Astrocyte (in vitro differentiated cells and primary cell): ENCODE measurements around the gene MYRIP. TPM values are rescaled to one million over a fixed set of nuclear protein-coding genes. Genes with fewer than 3 reads are reported as not detected.
A peak's percentile ranks its signal among the peaks of the same experiment; 100 is the strongest.

ENCODE experiments used
- DNase-seq: peaks from one replicate; pipeline ENCODE4 v3.0.0-alpha.2; 2010; ENCODE audit warnings: low read depth
- FAIRE-seq: peaks from 2 replicates; lab custom pipeline; 2011; peaks lifted over from hg19 to GRCh38; lab: Jason Lieb, UNC
- H2AFZ ChIP-seq: 2 replicates; pipeline ENCODE4 v1.6.0; 2012; ENCODE audit warnings: low read depth, low read length, inconsistent platforms
- H3K27ac ChIP-seq: 2 replicates; pipeline ENCODE4 v1.5.1; 2011; ENCODE audit warnings: low read depth, low read length, inconsistent platforms
- H3K27me3 ChIP-seq: 2 replicates; pipeline ENCODE4 v1.6.0; 2011; ENCODE audit warnings: low read length, inconsistent platforms; ENCODE audit not compliant: insufficient read depth
- H3K36me3 ChIP-seq: 2 replicates; pipeline ENCODE4 v1.5.1; 2011; ENCODE audit warnings: low read length, inconsistent platforms; ENCODE audit not compliant: insufficient read depth
- H3K4me1 ChIP-seq: 2 replicates; pipeline ENCODE4 v1.5.1; 2011; ENCODE audit warnings: low read length, inconsistent platforms; ENCODE audit not compliant: insufficient read depth
- H3K4me2 ChIP-seq: 2 replicates; pipeline ENCODE4 v1.6.0; 2012; ENCODE audit warnings: low read length, inconsistent platforms
- H3K4me3 ChIP-seq: 2 replicates; pipeline ENCODE4 v1.5.1; 2011; ENCODE audit warnings: low read depth, mild to moderate bottlenecking, low read length, inconsistent platforms; ENCODE audit not compliant: insufficient read depth
- H3K79me2 ChIP-seq: 2 replicates; pipeline ENCODE4 v1.6.0; 2012; ENCODE audit warnings: mild to moderate bottlenecking, low read length, inconsistent platforms; ENCODE audit not compliant: insufficient read depth
- H3K9ac ChIP-seq: 2 replicates; pipeline ENCODE4 v1.6.0; 2012; ENCODE audit warnings: mild to moderate bottlenecking, low read length, inconsistent platforms
- H3K9me3 ChIP-seq: 2 replicates; pipeline ENCODE4 v1.5.1; 2012; ENCODE audit warnings: low read depth, mild to moderate bottlenecking, low read length, inconsistent platforms; ENCODE audit not compliant: insufficient read depth
- H4K20me1 ChIP-seq: 2 replicates; pipeline ENCODE4 v1.6.0; 2012; ENCODE audit warnings: low read length, inconsistent platforms; ENCODE audit not compliant: insufficient read depth
- H3K27ac Mint-ChIP-seq: one replicate; pipeline ENCODE4 v1.8.0; 2021; ENCODE audit warnings: mild to moderate bottlenecking, mixed read lengths; ENCODE audit not compliant: unreplicated experiment
- H3K27me3 Mint-ChIP-seq: one replicate; pipeline ENCODE4 v1.8.0; 2021; ENCODE audit warnings: low read depth, mixed read lengths; ENCODE audit not compliant: unreplicated experiment
- H3K36me3 Mint-ChIP-seq: one replicate; pipeline ENCODE4 v1.8.0; 2021; ENCODE audit warnings: low read depth, mixed read lengths; ENCODE audit not compliant: unreplicated experiment
- H3K4me1 Mint-ChIP-seq: one replicate; pipeline ENCODE4 v1.8.0; 2021; ENCODE audit warnings: low read depth, mixed read lengths; ENCODE audit not compliant: unreplicated experiment
- H3K4me3 Mint-ChIP-seq: one replicate; pipeline ENCODE4 v1.8.0; 2021; ENCODE audit warnings: mild to moderate bottlenecking, moderate library complexity, mixed read lengths; ENCODE audit not compliant: unreplicated experiment
- H3K9me3 Mint-ChIP-seq: one replicate; pipeline ENCODE4 v1.8.0; 2021; ENCODE audit warnings: mild to moderate bottlenecking, mixed read lengths; ENCODE audit not compliant: unreplicated experiment
- EZH2 ChIP-seq: IDR thresholded peaks from 2 replicates; pipeline ENCODE4 v1.6.1; 2012; ENCODE audit warnings: mild to moderate bottlenecking, low read length, inconsistent platforms; ENCODE audit not compliant: insufficient read depth
- total RNA-seq: library from RNA; stranded (reverse); gene quantifications from 2 replicates; pipeline ENCODE4 v1.2.1, GENCODE V29; 2021
- TF ChIP-seq, protein P1 (sequence below): IDR thresholded peaks from 2 replicates; pipeline ENCODE4 v1.5.1; 2011; ENCODE audit warnings: low read depth, mild to moderate bottlenecking, inconsistent platforms, low read length, moderate library complexity; ENCODE audit not compliant: insufficient read depth

MYRIP gene
- total RNA-seq, 1 donor from 2014 or later: 0.07 TPM

DNA sequence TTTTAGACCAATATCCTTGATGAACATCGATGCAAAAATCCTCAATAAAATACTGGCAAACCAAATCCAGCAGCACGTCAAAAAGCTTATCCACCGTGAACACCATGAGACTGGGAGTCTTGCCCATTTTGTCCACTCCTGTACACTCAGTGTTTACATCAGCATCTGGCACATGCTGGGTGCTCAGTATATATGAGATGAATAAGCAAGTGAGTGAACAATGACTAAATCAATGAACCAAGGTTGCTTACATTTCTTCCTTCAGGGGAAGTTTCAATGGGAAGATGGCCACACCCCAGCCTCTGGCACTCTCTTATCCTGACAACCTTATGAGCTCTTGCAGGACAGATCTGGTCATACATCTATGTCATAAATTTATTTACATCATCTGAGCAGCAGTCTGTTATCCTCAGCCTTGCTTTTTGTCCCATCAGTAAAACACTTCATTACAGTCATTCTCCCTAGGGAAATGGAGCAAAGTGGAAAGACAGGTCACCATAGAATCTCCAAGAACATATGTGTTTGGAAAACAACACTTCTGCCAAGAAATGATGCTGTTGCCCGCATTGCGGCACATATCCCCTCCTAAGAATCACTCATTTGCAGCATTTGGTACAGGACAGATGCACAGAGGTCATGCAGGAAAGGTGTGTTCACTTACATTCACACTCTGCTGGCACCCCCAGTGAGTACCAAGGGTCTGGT lies 328.3 kb downstream of the MYRIP start:
- FAIRE-seq (peak; percentile 50), DNase-seq (peak; percentile 31)
- H3K9me3 ChIP-seq: no peaks in the 10 kb centered on the region
- peaks cover 14% of the 10 kb centered on the region for H3K9me3 Mint-ChIP-seq
- H3K27ac ChIP-seq: no peak overlapping the region
- no peak overlapping the region for H2AFZ ChIP-seq
- no peaks in the 10 kb centered on the region for H3K4me1 Mint-ChIP-seq
- no peak overlapping the region for H3K4me3 ChIP-seq
- TF ChIP-seq, protein P1, sequence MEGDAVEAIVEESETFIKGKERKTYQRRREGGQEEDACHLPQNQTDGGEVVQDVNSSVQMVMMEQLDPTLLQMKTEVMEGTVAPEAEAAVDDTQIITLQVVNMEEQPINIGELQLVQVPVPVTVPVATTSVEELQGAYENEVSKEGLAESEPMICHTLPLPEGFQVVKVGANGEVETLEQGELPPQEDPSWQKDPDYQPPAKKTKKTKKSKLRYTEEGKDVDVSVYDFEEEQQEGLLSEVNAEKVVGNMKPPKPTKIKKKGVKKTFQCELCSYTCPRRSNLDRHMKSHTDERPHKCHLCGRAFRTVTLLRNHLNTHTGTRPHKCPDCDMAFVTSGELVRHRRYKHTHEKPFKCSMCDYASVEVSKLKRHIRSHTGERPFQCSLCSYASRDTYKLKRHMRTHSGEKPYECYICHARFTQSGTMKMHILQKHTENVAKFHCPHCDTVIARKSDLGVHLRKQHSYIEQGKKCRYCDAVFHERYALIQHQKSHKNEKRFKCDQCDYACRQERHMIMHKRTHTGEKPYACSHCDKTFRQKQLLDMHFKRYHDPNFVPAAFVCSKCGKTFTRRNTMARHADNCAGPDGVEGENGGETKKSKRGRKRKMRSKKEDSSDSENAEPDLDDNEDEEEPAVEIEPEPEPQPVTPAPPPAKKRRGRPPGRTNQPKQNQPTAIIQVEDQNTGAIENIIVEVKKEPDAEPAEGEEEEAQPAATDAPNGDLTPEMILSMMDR: no peak
- no peak for TF ChIP-seq EZH2
- no peaks in the 10 kb centered on the region for H3K4me1 ChIP-seq
- no peak overlapping the region for H3K4me3 Mint-ChIP-seq
- no peaks in the 10 kb centered on the region for H3K27me3 ChIP-seq
- no peaks in the 10 kb centered on the region for H3K79me2 ChIP-seq
- peaks cover 3% of the 10 kb centered on the region for H3K27me3 Mint-ChIP-seq
- H3K9ac ChIP-seq: no peak overlapping the region
- no peaks in the 10 kb centered on the region for H4K20me1 ChIP-seq
- no peaks in the 10 kb centered on the region for H3K36me3 ChIP-seq
- no peak overlapping the region for H3K27ac Mint-ChIP-seq
- H3K36me3 Mint-ChIP-seq: peaks cover 1% of the 10 kb centered on the region
- no peak overlapping the region for H3K4me2 ChIP-seq

DNA sequence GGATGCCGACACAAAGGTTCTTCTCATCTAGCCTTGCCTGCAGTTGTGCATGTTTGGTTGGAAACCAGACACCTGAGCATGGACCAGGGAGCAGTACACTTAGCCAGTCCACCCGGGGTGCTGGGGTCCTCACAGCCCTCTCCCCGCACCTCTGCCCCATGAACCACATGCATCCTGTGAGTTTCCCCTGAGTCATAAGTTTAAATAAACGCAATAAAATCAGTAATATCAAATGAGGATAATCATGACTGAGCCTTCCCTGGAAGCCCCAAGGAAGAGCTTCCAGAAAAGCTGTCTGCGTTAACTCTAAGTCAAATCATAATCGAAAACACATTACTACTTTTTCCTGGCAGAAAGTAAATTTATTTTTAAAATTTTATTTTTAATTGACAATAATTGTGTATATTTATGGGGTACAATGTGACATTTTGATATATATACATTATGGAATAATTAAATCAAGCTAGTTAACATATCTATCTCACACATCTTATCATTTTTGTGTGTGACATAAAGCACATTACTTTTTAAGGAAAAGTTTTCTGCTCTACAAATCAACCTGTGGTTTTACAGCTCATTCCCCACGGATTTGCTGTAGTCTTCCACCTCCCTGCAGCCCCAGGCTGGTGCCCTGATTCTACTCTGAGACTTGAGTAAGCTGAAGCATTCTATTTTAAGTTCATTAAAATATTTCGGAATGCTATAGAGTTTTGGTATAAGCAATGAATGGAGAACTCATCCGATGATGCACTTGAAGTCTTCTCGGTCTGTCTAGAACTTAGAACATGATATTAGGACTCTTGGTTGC lies 334.1 kb downstream of the MYRIP start:
- H3K79me2 ChIP-seq: no peaks in the 10 kb centered on the region
- H3K27ac Mint-ChIP-seq: no peak overlapping the region
- H4K20me1 ChIP-seq: no peaks in the 10 kb centered on the region
- no peak overlapping the region for H3K4me2 ChIP-seq
- no peak overlapping the region for H3K27ac ChIP-seq
- H3K36me3 Mint-ChIP-seq: peaks cover 1% of the 10 kb centered on the region
- H3K9me3 ChIP-seq: no peaks in the 10 kb centered on the region
- TF ChIP-seq, protein P1: no peak
- TF ChIP-seq EZH2: no peak
- H3K4me1 Mint-ChIP-seq: no peaks in the 10 kb centered on the region
- H3K4me3 Mint-ChIP-seq: no peak overlapping the region
- DNase-seq (no peak), FAIRE-seq (no peak)
- H3K9me3 Mint-ChIP-seq: no peaks in the 10 kb centered on the region
- H3K4me1 ChIP-seq: no peaks in the 10 kb centered on the region
- no peak overlapping the region for H3K9ac ChIP-seq
- H3K36me3 ChIP-seq: no peaks in the 10 kb centered on the region
- no peak overlapping the region for H2AFZ ChIP-seq
- H3K27me3 ChIP-seq: no peaks in the 10 kb centered on the region
- no peaks in the 10 kb centered on the region for H3K27me3 Mint-ChIP-seq
- no peak overlapping the region for H3K4me3 ChIP-seq

DNA sequence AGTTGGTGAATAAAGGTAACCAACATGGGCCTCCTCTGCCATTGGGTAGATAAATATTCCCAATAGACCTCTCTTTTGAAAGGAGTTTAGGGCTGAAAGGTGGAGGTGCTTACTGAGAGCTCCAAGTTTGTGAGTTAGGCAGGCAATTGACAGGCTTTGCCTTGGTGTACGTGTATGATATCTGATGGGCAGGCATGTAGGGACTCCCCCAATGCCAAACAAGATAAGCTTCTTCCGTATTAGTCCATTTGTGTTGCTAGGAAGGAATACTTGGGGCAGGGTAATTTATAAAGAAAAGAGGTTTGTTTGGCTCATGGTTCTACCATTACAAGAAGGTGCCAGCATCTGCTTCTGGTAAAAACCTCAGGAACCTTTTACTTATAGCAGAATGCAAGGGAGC lies 339.4 kb downstream of the MYRIP start:
- Histone ChIP-seq H3K4me1 (no peaks in the 10 kb centered on the region), H3K9ac (no peak overlapping the region), H2AFZ (no peak overlapping the region), H4K20me1 (no peaks in the 10 kb centered on the region), H3K79me2 (no peaks in the 10 kb centered on the region), H3K4me3 (no peak overlapping the region), H3K36me3 (no peaks in the 10 kb centered on the region), H3K4me2 (no peak overlapping the region), H3K9me3 (no peaks in the 10 kb centered on the region), H3K27me3 (no peaks in the 10 kb centered on the region), H3K27ac (no peak overlapping the region)
- Mint-ChIP-seq H3K36me3 (peaks cover 1% of the 10 kb centered on the region), H3K27me3 (no peaks in the 10 kb centered on the region), H3K9me3 (no peaks in the 10 kb centered on the region), H3K4me3 (no peak overlapping the region), H3K4me1 (no peaks in the 10 kb centered on the region), H3K27ac (no peak overlapping the region)
- DNase-seq (no peak), FAIRE-seq (no peak)
- TF ChIP-seq, protein P1: no peak
